Measurements from ENCODE around the gene TMEM247. TPM values are rescaled to one million over a fixed set of nuclear protein-coding genes. Genes with fewer than 3 reads are reported as not detected.

Gene TMEM247
- total RNA-seq, 1 experiment from 2014 or later: not detected

- TF ChIP-seq EZH2 (IDR thresholded peaks at IDR 0.05; ENCODE audit: low read depth) (no peak), CTCF (conservative IDR thresholded peaks at IDR 0.05) (no peak)
- Histone ChIP-seq H3K9me2 (ENCODE audit: insufficient read depth) (no peaks in the 10 kb centered on the region), H2AFZ (no peak overlapping the region), H3K36me3 (ENCODE audit: low read depth) (no peaks in the 10 kb centered on the region), H3K9me3 (ENCODE audit: insufficient read depth, low read depth) (no peaks in the 10 kb centered on the region), H3K27me3 (ENCODE audit: insufficient read depth, low read depth) (no peaks in the 10 kb centered on the region), H3K27ac (no peak overlapping the region), H3K4me3 (no peak overlapping the region), H3K4me1 (replicated peaks; ENCODE audit: insufficient read depth) (peaks cover 19% of the 10 kb centered on the region), H3K4me2 (no peak overlapping the region), H4K20me1 (ENCODE audit: insufficient read depth) (no peaks in the 10 kb centered on the region), H3K79me2 (ENCODE audit: low read depth) (no peaks in the 10 kb centered on the region), H3F3A (ENCODE audit: insufficient read depth, low read depth) (0 out of 2 replicates have a peak, but pooled peaks cover 4% of the 10 kb centered on the region)
- no peak for DNase-seq
- BruUV-seq (replicated peaks): no TSS peak
- intact Hi-C loops (cut with micrococcal nuclease; ENCODE audit: unreplicated experiment): no loop called here
- ChIA-PET CTCF (interaction anchor here (0.6 kb wide), 1 partner anchor 417 kb away, joined by 6 read pairs; no protein-coding TSS in a partner anchor), POLR2A (ENCODE audit: unreplicated experiment) (interaction anchor here (0.6 kb wide), 1 partner anchor 99 kb away, joined by 3 read pairs; no protein-coding TSS in a partner anchor)
These were observed 11.3 kb downstream of the TMEM247 start for GRCh38 chr2:46490521-46491141.

- ChIA-PET POLR2A (ENCODE audit: unreplicated experiment) (interaction anchor here (0.5 kb wide), 1 partner anchor 19 kb away, joined by 3 read pairs; no protein-coding TSS in a partner anchor), CTCF (no interaction called here)
- no peak overlapping the region for H2AFZ ChIP-seq
- no peak for DNase-seq
- H3K79me2 ChIP-seq (ENCODE audit: low read depth): no peaks in the 10 kb centered on the region
- H3K36me3 ChIP-seq (ENCODE audit: low read depth): no peaks in the 10 kb centered on the region
- no peak overlapping the region for H3K4me3 ChIP-seq
- 0 out of 2 replicates have a peak, but pooled peaks cover 4% of the 10 kb centered on the region for H3F3A ChIP-seq (ENCODE audit: insufficient read depth, low read depth)
- H3K27ac ChIP-seq: no peak overlapping the region
- peaks cover 19% of the 10 kb centered on the region for H3K4me1 ChIP-seq (replicated peaks; ENCODE audit: insufficient read depth)
- H3K27me3 ChIP-seq (ENCODE audit: insufficient read depth, low read depth): no peaks in the 10 kb centered on the region
- H3K4me2 ChIP-seq: no peak overlapping the region
- intact Hi-C loops (cut with micrococcal nuclease; ENCODE audit: unreplicated experiment): no loop called here
- H3K9me3 ChIP-seq (ENCODE audit: insufficient read depth, low read depth): no peaks in the 10 kb centered on the region
- H4K20me1 ChIP-seq (ENCODE audit: insufficient read depth): no peaks in the 10 kb centered on the region
- no TSS peak for BruUV-seq (replicated peaks)
- no peaks in the 10 kb centered on the region for H3K9me2 ChIP-seq (ENCODE audit: insufficient read depth)
- TF ChIP-seq CTCF (conservative IDR thresholded peaks at IDR 0.05) (no peak), EZH2 (IDR thresholded peaks at IDR 0.05; ENCODE audit: low read depth) (no peak)
These were observed 12.9 kb downstream of the TMEM247 start for GRCh38 chr2:46492301-46492700.

- H4K20me1 ChIP-seq (ENCODE audit: insufficient read depth): no peaks in the 10 kb centered on the region
- POLR2A ChIA-PET (ENCODE audit: unreplicated experiment): interaction anchor here (0.6 kb wide), 3 partner anchors 22 to 529 kb away, joined by 3 to 7 read pairs (median 4); no protein-coding TSS in a partner anchor
- BruUV-seq (replicated peaks): no TSS peak
- TF ChIP-seq CTCF (conservative IDR thresholded peaks at IDR 0.05) (no peak), EZH2 (IDR thresholded peaks at IDR 0.05; ENCODE audit: low read depth) (no peak)
- H3K27me3 ChIP-seq (ENCODE audit: insufficient read depth, low read depth): no peaks in the 10 kb centered on the region
- no peaks in the 10 kb centered on the region for H3K36me3 ChIP-seq (ENCODE audit: low read depth)
- peaks cover 11% of the 10 kb centered on the region for H3K4me1 ChIP-seq (replicated peaks; ENCODE audit: insufficient read depth)
- intact Hi-C loops (cut with micrococcal nuclease; ENCODE audit: unreplicated experiment): no loop called here
- H3K4me3 ChIP-seq: no peak overlapping the region
- H3K27ac ChIP-seq: no peak overlapping the region
- H3K4me2 ChIP-seq: peak overlapping the region; percentile 51
- no peaks in the 10 kb centered on the region for H3K79me2 ChIP-seq (ENCODE audit: low read depth)
- no peaks in the 10 kb centered on the region for H3K9me3 ChIP-seq (ENCODE audit: insufficient read depth, low read depth)
- CTCF ChIA-PET: no interaction called here
- H3K9me2 ChIP-seq (ENCODE audit: insufficient read depth): no peaks in the 10 kb centered on the region
- H2AFZ ChIP-seq: no peak overlapping the region; the same call in 1 of the 2 replicates
- 0 out of 2 replicates have a peak, but pooled peaks cover 4% of the 10 kb centered on the region for H3F3A ChIP-seq (ENCODE audit: insufficient read depth, low read depth)
- DNase-seq: peak in 1 of 2 experiments; percentile 70
These were observed 14.0 kb downstream of the TMEM247 start for GRCh38 chr2:46493241-46493970.

All from PC-9 (cell line).